Measurements from ENCODE around the gene SV2A.

DNA sequence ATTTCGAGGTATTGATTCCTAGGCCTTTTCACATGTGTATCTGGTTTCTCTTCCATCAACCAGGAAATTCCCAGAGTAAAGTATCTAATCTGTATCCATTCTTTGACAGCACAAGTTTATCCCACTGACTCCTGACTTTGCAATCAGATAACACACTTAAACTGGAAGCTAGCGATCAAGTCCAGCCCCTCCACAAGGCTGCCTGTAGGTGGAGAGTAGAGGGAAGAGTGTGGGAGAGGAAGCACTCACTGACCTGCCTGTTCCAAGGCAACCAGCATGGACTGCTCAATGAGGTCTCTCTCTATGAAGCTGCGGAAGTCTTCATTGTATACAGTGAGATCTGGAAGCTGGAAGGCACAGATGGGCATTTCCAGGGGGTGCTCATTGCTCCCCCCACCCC, 49.4 kb upstream of the SV2A start:
- TF ChIP-seq POLR2A (IDR thresholded peaks at IDR 0.05), result no peak
- TF ChIP-seq, protein P1, sequence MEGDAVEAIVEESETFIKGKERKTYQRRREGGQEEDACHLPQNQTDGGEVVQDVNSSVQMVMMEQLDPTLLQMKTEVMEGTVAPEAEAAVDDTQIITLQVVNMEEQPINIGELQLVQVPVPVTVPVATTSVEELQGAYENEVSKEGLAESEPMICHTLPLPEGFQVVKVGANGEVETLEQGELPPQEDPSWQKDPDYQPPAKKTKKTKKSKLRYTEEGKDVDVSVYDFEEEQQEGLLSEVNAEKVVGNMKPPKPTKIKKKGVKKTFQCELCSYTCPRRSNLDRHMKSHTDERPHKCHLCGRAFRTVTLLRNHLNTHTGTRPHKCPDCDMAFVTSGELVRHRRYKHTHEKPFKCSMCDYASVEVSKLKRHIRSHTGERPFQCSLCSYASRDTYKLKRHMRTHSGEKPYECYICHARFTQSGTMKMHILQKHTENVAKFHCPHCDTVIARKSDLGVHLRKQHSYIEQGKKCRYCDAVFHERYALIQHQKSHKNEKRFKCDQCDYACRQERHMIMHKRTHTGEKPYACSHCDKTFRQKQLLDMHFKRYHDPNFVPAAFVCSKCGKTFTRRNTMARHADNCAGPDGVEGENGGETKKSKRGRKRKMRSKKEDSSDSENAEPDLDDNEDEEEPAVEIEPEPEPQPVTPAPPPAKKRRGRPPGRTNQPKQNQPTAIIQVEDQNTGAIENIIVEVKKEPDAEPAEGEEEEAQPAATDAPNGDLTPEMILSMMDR (IDR thresholded peaks at IDR 0.05 in 4 of 5, conservative IDR thresholded peaks at IDR 0.05 in 1 of 5), result no peak
